Fibroblast of lung (primary cell): ENCODE data around the gene FKBP2.

ENCODE experiments used
- EZH2 ChIP-seq: IDR thresholded peaks from 2 replicates; pipeline ENCODE4 v1.5.1; 2012; ENCODE audit warnings: low read length, control low read depth, mild to moderate bottlenecking; ENCODE audit errors: missing control alignments
- TF ChIP-seq, protein P1 (sequence below), 2 donors: IDR thresholded peaks in 1 of 2; conservative IDR thresholded peaks in 1 of 2; 1 replicate in 1 of 2; 2 replicates in 1 of 2; pipeline ENCODE4 v1.5.1; 2011 to 2012; ENCODE audit warnings: low read length in 2 of 2, control low read depth in 1 of 2, inconsistent platforms in 1 of 2, low read depth in 1 of 2, mild to moderate bottlenecking in 1 of 2

- TF ChIP-seq, protein P1, sequence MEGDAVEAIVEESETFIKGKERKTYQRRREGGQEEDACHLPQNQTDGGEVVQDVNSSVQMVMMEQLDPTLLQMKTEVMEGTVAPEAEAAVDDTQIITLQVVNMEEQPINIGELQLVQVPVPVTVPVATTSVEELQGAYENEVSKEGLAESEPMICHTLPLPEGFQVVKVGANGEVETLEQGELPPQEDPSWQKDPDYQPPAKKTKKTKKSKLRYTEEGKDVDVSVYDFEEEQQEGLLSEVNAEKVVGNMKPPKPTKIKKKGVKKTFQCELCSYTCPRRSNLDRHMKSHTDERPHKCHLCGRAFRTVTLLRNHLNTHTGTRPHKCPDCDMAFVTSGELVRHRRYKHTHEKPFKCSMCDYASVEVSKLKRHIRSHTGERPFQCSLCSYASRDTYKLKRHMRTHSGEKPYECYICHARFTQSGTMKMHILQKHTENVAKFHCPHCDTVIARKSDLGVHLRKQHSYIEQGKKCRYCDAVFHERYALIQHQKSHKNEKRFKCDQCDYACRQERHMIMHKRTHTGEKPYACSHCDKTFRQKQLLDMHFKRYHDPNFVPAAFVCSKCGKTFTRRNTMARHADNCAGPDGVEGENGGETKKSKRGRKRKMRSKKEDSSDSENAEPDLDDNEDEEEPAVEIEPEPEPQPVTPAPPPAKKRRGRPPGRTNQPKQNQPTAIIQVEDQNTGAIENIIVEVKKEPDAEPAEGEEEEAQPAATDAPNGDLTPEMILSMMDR (conservative IDR thresholded peaks at IDR 0.05 in 1 of 2, IDR thresholded peaks at IDR 0.05 in 1 of 2; ENCODE audit: low read depth in 1 of 2, low read length in 2 of 2): no peak
- no peak for TF ChIP-seq EZH2
Measured at GRCh38 chr11:64268025-64268892, 27.4 kb downstream of the FKBP2 start.
